Esophagus muscularis mucosa (tissue), 3 donors: Measurements from ENCODE around the gene PPARA.

Experiments used
- EP300 ChIP-seq: sonication (generic); formaldehyde crosslinking; IDR thresholded peaks from one replicate; pipeline ENCODE4 v1.6.1; 2017; ENCODE audit warnings: antibody characterized with exemption
- TF ChIP-seq, protein P1 (sequence below), 3 experiments: fragments of 200-600 bp in 2 of 3; fragments of 450-650 bp in 1 of 3; sonication (generic) in 2 of 3; IDR thresholded peaks; one replicate each; pipeline ENCODE4 v1.5.1; 2017 to 2019; ENCODE audit warnings: antibody characterized with exemption in 3 of 3, mild to moderate bottlenecking in 2 of 3, moderate library complexity in 1 of 3

DNA sequence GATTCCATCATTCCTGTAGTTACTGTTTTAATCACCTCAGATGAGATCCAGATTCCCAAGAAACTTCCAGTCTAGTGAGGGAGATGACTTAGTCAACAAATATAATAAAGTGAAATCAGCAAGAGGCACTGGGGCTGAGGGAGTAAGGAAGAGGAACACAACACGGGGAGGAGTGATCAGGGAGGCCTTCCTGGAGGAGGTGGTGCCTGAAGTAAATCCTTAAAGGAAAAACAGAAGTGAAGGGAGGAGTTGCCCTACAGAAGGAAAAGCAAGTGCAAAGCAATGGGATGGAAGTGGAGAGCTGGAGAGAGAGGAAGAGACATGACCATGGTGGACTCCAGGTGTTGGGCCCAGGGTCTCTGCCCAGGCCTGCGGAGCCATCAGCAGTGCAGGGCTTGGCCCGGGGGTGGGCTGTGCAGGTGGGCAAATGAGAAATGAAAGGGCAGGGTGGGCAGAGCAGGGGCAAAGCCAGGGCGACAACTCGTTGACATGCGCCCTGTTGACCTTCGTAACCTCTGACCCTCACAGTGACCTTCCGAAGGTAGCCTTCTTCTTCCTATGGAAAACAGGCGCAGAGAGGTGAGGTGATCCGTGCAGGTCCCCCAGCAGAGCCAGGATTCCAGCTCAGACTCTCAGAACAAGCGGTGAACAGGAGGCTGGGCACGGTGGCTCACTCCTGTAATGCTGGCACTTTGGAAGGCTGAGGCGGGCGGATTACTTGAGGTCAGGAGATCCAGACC lies 12.1 kb upstream of the PPARA start:
- TF ChIP-seq, protein P1, sequence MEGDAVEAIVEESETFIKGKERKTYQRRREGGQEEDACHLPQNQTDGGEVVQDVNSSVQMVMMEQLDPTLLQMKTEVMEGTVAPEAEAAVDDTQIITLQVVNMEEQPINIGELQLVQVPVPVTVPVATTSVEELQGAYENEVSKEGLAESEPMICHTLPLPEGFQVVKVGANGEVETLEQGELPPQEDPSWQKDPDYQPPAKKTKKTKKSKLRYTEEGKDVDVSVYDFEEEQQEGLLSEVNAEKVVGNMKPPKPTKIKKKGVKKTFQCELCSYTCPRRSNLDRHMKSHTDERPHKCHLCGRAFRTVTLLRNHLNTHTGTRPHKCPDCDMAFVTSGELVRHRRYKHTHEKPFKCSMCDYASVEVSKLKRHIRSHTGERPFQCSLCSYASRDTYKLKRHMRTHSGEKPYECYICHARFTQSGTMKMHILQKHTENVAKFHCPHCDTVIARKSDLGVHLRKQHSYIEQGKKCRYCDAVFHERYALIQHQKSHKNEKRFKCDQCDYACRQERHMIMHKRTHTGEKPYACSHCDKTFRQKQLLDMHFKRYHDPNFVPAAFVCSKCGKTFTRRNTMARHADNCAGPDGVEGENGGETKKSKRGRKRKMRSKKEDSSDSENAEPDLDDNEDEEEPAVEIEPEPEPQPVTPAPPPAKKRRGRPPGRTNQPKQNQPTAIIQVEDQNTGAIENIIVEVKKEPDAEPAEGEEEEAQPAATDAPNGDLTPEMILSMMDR (IDR thresholded peaks at IDR 0.05): no peak
- TF ChIP-seq EP300: no peak
